NCI-H1105 (cell line): Measurements from ENCODE around the gene HADHA.

Source experiments
- DNase-seq: peaks from one replicate; lab custom pipeline; 2025; lab: John Stamatoyannopoulos, UW

The HADHA gene

DNA sequence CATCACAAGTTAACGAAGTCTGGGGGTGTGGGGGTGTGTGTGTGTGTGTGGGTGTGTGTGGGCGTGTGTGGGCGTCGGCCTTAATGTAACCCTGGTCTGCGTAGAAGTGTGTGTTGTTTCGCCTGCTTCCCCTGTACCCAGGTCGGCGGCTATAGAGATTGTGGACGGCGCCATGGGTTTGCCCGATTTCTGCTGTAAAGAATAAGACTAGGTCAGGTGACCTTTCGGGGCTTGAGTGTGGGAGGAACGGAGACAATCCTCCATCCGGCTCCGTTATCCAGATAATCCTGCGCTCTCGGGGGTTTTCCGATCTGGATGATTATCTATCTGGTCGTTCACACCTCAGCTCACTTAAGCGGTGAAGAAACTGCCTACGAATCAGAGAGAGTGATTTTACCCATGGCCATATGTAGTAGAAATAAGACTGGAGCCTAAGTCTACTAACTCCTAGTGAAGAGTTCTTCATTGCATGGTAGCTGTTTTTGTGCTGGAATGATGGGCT lies 850 bp upstream of the HADHA start:
- no peak for DNase-seq

DNA sequence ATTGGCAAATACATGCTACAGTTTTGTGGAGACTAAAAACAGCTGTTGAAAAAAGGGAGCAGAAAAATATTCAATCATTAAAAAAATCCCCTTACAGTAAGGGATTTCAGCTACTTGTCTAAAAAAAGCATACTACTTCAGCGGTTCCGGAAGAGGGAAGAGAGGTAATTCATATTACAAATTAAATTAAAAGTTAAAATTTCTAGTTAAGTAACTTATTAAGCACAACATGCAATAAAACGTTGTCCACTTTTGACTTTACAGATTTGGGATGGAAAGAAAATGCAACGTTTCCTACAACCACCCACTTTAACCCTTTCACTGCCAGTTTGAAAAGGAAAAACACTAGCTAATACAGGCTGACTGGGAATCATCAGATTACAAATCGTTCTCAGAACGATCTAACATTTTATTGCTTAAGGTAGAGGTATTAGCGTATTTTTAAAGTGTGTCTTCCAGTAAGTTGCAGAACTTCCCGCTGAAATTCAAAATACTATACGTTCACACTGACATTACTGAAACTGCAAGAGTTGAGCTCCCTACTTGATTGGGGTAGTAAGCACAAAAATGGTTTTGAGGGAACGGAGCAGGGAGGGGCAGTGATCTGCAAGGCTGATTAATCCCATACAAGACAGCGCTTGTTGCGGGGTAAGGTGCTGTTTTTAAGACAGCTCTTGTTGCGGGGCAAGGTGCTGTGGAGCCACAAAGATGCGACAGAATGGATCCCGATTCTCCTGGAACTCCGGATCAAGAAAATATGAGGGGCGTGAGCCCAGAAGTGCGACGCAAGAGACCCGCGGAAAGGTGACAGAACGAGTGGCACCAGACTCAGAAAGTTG lies 743 bp downstream of the HADHA start:
- no peak for DNase-seq

DNA sequence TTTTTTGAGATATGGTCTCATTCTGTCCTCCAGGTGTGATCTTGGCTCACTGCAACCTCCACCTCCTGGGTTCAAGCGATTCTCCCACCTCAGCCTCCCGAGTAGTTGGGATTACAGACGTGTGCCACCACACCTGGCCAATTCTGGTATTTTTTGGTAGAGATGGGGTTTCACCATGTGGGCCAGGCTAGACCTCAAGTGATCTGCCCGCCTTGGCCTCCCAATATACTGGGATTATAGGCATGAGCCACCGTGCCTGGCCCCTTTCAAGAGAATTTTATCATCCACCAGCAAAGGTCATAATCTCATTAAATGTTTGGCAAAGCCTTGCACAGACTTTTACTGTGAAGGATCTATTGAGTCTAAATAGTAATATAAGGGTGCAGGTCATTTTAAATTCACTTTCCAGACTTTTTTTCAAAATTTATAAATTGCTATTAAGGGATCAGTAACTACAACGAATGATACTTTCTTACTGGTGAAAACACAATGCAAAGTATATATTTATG lies 2.5 kb downstream of the HADHA start:
- no peak for DNase-seq

DNA sequence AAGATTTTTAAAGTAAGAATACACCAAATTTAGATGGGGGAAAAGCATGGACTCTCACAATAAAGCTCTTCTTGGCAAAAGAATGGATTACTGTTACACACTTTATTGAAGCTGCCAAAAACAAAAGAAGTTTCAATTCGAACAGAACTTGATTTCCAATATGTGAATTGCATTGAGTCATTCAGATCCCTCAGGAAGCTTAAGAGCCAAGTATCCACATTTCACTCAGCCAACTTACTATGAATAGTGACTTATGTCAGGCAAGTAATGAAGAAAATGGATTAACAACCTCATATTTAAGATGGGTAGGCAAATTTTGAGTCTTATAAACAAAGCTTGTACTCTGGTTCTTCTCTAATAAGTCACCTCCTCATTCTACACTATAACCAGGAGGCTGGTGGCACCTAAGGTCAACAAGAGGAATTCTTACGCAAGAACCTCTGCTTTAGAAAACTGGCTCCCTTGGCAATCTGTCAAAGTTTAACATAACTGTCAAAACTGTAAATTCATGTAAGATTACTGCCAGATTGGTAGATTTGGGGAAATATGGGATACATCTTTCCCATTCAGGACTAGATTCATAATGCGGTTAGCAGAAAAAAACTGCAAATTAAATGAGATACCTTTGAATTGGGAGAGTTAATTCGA lies 6.0 kb downstream of the HADHA start:
- DNase-seq: no peak

DNA sequence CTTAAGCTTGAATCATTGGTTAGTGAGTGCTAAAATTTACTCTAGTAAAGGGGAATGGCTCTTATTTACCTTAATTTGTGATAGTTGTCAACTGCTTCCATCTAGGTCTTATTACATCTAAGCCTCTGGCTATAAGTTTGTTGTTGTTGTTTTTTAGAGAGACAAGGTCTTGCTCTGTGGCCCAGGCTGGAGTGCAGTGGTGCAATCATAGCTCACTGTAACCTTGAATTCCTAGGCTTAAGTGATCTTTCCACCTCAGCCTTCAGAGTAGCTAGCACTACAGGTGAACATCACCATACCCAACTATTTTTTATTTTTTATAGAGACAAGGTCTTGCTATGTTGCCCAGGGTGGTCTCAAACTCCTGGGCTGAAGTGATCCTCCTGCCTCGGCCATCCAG lies 6.6 kb downstream of the HADHA start:
- DNase-seq: no peak

DNA sequence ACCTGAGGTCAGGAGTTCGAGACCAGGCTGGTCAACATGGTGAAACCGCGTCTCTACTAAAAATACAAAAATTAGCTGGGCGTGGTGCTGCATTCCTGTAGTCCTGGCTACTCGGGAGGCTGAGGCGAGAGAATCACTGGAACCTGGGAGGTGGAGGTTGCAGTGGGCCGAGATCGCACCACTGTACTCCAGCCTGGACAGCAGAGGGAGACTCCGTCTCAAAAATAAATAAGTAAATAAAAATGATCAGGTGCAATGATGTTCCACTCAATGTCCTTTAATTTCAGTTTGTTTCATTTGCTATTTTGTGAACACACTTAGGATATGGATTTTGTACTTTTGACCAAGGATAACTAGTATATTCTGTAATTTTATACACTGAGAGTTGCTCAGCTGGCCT lies 9.3 kb downstream of the HADHA start:
- no peak for DNase-seq

DNA sequence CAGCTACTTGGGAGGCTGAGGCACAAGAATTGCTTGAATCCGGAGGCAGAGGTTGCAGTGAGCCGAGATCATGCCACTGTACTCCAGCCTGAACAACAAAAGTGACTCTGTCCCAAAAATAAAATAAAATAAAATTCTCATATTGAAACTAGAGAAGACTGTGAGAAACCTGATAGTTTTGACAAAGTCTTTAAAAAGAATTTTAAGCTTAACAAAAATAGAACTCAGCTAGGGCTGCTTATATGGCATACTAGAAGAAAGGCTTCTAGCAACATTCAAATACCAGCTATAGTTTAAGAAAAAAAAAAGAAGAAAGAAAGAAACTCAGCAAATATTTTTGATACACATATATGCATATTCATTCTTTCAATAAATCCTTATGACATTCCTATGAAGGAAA lies 13.6 kb downstream of the HADHA start:
- DNase-seq: no peak

DNA sequence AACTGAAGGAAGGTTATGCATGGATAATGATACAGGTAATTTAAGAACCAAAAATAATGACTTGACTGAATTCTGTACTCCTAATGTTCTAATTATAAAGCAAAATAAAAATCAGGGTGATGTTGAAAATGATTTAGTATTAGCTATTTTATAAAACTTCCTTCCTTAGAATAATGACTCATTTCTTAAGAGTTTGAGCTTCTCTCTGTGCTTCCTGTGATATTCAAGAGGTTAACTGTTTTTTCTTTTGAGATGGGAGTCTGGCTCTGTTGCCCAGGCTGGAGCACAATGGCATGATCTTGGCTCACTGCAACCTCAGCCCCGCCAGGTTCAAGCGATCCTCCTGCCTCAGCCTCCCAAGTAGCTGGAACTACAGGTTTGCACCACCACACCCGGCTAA lies 14.8 kb downstream of the HADHA start:
- DNase-seq: no peak

DNA sequence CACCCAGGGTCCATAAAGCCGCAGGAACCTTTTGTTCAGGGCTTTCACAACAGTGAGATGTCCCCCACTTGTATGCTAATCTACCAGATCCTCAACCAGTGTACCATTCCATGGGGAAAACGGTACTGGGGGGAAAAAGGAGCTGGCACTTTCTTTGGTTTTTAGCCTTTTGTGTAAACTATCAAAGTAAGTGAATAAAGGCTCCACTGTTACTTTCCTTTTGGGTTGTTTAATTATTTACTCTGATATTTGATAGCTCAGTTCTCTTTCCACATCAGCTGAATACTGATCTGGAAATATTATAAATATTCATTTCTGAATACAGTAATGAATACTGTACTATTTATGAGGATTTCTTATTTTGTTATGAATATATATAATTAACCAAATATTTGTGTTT lies 20.3 kb downstream of the HADHA start:
- no peak for DNase-seq

DNA sequence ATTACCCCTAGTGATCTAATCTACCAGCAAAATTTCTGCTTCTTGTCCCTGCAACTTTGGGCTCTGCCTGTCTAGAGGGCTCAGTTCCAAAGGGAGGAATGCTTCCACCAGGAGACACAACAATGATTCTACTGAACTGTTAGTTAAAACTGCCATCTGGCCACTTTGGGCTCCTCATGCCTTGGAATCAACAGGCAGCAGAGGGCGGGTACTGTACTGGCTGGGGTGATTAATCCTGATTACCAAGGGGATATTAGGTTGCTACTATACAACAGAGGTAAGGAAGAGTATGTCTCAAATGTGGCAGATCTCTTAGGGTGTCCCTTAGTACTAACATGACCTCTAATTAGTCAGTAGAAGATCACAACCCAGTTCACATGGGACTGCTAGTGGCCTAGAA lies 21.4 kb downstream of the HADHA start:
- no peak for DNase-seq

DNA sequence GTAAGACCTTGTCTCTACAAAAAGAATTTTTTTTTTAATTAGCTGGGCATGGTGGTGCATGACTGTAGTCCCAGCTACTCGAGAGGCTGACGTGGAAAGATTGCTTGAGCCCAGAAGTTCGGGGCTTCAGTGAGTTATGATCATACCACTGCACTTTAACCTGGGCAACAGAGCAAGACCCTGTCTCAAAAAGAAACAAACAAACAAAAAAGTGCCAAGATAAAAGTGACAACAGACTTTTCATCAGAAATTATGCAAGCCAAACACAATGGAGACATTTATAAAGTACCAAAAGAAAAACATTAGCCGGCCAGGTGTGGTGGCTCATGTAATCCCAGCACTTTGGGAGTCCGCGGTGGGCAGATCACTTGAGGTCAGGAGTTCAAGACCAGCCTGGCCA lies 26.7 kb downstream of the HADHA start:
- DNase-seq: no peak

DNA sequence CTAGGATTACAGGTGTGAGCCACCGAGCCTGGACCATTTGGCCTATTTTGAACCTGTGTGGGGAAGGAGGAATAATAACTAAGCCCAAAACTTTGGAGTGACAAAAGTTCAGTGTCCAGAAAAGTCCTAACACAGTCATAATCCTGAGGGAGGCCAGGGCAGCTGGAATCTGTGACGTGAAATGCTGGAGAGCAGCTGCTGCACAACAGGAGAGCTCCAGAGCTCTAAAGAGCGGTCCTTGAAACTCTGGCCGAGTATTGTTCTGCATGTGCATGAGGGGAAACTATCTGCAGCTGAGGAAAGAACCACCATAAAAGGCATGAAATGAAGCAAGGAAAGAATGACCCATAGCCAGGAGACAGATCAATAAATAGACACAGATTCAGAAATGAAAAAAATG lies 27.8 kb downstream of the HADHA start:
- DNase-seq: no peak

DNA sequence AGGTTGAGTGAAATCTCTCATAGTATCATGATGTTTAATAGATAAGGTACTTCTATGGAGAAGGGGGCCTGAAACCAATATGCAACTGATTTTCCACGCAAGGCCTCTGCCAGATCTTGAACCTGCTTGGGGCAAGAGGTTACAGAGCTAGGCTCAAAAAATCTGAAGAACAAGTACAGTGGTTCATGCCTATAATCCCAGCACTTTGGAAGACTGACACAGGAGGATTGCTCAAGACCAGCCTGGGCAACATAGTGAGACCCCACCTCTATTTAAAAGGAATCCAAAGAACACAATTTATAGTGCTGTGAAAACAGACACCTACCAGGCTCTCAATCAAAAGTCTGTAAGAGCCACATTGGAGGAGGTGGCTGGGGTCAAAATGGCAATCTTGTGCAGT lies 28.6 kb downstream of the HADHA start:
- no peak for DNase-seq

DNA sequence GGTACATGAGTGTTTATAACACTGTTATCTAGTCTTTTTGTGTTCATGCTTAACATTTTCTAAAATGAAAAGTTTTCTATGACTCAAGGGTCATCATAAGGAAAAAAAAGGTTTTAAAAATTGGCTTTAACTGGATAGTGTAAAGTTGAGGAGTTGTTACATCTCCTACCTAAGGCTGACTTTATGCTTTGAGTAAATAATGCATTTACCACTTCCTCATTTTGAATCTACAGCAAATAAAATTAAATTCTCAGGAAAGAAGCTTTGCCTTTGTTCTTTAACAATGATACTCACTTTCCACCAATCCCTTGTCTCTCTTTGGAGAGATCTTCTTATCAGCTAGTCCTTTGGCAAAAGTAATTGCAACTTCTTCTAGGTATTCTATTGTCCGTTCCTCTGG lies 29.7 kb downstream of the HADHA start:
- no peak for DNase-seq

DNA sequence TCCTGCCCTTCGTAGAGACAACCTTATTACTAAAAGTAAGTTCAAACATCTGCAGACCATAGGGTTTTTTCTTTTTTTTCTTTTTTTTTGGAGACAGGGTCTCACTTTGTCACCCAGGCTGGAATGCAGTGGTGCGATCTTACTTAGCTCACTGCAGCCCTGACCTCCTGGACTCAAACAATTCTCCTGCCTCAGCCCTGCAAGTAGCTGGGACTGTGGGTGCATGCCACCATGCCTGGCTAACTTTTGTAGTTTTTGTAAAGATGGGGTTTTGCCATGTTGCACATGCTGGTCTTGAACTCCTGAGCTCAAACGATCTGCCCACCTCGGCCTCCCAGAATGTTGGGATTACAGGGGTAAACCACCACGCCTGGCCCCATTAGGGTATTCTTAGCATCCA lies 32.4 kb downstream of the HADHA start:
- no peak for DNase-seq

DNA sequence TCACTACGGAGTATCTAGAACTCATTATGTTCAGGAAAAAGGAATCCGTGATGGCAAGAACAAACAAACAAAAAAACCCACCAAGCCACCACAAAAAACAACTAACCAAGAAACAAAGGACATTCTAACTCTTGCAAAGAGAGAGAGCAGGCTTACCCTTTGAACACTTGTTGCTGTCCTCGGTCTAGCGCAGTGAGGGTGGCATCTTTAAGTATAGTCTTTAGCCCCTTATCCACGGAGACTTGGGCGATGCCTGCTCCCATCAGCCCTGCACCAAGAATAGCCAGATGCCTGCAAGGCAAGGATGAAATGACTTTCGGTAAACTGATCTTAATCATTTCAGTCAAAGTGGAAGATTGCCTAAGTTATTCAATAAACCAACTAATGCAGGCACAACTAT lies 40.5 kb downstream of the HADHA start:
- no peak for DNase-seq

DNA sequence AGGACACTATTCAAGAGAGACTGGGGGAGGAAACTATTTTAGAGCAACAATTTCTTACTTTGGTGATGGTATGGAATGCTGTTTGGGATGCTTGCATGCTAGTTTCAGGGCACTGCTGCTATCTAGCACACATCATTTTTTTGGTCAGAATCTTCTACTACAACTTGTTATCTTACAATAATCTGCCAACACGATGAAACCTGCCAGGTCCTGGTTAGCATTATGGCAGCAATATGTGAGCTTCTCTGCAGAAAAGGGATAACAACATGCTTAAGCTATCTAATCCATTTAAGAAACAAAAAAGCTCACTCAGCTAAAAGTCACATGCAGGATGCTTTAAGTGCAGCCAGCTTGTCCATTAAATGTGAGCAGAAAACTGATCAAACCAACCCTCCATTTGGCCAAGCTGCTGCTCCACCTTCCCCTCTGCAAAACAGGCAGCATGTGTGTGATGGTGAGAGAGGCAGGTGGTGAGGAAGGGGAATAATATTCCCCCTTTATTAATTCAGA lies 41.4 kb downstream of the HADHA start:
- no peak for DNase-seq

DNA sequence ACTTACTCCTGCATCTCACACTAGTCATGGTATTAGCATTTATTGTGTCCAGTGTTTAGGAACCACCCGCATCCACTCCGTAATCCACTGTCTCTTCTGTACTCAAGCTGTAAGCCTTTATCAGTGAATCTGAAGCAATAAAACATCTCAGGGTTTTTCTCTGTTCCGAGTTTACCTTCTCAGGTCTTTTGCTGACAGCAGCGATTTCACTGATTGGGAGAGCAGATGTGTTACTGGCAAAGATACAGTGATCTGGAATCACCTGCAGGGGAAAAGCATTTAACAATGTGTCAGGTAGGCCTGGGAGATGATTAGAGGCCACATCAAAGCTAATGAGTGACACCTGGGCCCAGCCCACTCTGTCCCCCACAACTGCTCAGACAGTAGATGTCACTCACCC lies 46.9 kb downstream of the HADHA start:
- DNase-seq: no peak

DNA sequence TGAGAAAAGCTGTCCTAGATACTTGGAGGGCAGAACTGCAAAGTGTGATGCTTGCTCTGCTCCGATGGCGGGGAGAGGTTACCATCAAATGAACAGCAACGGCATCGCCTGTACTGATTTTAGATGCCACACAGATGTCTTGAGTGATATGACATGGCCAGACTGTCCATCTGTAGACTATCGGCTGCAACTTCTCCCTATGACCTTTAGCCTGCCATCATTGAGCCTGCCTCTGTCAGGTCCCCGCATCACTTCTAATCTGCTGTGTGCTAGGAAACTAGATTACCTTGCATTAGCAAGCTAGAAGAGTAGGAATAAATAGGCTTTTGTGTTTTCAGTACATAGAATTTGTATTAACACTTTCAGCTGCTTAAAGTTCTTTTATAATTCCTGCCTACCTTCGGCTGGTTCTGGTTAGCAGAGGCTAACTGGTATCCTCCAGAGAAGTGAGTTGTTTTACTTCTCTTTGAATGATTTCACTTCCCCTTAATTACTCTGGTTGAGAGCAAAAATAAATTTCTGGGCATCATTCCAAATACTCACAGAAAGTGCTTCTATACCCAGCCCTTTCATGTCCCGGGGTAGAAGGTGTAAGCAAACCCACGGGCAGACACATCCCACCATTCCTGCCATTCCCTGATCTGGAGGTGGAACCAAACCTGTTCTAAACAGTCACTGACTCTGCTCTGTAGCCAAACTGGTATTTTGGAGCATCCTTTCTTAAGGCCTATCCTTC lies 47.6 kb downstream of the HADHA start:
- DNase-seq: peak; percentile 35

DNA sequence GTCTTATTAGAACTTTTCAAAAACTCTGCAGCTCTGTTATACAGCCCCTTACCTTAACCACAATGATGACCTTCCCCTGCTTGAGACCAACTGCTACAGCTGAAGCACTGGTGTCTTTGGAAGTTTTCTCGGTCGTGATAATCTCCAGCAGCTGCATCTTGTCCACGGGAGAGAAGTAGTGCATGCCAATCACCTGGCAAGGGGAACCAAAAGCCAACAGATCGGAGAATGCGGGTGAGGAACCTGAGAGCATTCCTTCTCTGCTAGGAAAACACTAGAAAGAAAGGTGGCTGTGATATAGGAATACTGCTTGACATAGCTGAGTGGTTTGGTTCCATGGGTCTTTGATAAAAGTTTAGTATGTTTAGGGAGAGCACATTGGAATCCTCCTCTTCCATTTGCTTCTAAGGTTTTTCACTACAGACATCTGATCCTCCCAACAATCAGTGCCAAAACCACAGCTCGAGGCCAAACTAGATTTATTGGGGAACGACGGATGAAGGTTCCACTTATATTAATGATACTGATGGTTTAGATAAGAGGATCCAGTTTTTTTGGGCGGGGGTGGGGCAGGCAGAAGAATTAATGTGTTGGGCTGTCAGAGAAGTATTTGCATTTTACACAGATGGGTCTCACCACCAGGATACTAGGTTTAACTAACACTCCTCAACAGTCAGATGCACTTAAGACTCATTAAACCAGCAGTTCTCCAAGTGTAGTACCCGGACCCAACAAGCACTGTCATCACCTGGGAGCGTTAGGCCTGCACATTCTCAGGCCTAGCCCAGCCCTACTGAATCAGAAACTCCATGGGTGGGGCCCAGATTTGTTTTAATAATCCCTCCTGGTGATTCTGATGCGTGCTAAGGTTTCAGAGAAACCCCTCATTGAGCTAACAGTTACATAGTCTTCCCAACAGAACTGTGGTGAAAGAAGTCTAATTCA lies 49.1 kb downstream of the HADHA start:
- no peak for DNase-seq

DNA sequence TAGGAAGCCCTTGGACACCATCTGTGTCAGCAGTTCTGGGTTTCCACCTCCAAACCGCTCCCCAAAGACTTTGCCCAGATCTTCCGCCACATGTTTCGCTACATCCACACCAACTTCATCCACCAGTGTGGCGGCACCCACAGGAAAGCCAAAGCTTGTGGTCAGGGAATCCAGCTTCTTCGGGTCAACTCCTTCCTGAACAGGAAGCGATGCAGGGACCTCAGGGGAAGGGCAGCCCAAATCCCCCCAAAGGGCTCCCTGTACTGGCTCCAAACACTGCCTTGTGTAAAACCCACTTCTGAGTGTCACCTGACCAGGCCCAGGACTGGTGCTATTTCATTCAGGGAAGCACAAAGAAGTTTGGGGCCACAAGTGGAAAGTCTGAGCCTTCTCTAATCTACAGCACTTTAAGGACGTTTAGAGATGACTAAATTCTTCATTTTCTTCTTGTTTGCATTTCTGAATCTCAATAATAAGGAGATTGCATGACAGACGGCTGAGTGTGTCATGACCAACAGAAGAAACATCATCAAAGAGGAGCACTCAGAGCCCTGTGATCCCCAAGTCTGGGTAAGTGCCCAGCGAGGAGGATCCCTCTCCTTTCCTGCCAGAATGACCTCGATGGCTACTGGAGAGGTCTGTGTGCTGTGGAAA lies 50.7 kb downstream of the HADHA start:
- no peak for DNase-seq
